T-helper 9 cell (primary cell): ENCODE results near the gene DCBLD2.
"Not testable (repeated sequence)": the region's sequence is repeated elsewhere in the genome, so short reads cannot be mapped to it uniquely, and the experiment has no call there.

ENCODE experiments used
- DNase-seq: peaks from one replicate; pipeline ENCODE4 v3.0.0-alpha.2; 2020

DCBLD2 gene

DNA sequence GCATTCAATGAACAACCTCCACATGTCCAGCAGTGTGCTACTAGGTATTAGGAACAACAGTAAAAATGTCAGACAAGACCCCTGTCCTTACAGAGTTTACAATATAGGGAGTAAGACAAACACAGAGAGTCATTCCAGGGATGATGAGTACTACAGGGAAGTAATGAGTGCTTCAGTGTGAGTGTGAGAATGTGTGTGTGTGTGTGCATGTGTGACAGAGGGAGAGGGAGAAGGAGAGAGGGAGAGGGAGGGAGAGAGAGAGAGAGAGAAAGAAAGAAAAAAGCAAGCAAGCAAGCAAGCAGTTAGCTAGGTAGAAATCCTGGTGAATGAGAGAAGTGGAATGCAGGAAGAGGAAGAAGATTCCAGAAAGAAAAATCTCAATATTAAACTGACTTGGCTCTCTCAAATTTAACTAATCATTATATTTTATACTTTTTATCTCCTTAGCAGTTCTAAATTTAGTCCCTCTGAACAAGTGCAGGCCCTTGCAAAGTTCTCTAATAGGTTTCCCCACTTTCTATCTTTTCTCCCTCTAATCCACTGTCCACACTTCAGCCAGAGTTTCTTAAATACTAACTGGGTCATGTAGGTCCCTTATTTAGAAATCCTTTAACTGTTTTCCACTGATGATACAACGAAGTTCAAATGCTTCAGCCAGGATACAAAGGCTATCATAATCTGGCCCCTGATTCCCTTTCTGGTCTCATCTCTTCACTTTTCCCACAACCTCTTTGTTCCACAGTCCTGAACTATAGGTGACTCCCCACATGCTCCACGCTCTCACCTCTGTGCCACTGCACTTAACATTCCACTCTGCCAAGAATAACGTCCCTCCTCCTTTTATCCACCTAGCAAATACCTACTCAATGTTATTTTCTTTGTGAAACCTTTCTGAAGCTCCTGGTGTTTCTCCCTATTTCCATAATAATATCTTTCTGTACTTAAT lies 10.3 kb downstream of the DCBLD2 start:
- DNase-seq: no peak

DNA sequence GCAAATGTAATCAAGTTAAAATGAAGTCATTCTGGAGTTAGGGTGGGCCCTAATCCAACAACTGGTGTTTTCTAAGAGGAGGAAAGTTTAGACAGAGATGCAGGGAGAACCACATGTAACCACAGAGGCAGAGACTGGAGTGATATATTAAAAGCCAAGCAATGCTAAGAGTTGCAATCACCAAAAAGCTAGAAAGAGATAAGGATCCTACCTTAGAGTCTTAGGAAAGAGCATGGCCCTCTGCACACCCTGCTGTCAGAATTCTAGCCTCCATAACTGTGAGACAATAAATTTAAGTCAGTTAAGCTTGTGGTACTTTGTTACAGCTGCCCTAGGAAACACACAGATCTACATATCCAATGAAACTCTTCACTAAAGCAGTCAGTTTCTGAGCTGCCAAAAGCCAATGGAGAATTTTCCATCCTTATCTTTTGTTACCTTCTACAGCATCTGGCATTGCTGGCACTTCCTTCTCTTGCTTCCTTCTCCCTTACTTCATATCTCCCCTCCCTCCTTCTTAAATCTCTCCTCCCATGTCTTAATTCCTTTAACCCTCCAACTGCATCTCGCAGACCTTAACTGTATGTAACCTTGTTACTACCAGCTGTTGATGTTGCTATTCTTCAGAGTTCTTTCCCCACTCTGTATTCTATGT lies 11.2 kb downstream of the DCBLD2 start:
- DNase-seq: no peak

DNA sequence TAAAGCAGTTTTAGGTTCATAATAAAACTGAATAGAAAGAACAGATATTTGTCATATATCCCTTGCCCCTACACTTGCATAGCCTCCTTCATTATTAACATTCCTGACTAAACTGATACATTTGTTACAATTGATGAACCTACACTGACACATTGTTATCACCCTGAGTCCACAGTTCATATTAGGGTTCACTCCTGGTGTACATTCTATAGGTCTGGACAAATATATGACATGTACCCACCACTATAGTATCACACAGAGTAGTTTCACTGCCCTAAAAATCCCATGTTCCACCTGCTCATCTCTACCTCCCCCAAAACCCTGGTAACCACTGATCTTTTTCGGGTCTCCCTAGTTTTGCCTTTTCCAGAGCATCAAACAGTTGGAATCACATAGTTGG lies 13.8 kb downstream of the DCBLD2 start:
- no peak for DNase-seq

DNA sequence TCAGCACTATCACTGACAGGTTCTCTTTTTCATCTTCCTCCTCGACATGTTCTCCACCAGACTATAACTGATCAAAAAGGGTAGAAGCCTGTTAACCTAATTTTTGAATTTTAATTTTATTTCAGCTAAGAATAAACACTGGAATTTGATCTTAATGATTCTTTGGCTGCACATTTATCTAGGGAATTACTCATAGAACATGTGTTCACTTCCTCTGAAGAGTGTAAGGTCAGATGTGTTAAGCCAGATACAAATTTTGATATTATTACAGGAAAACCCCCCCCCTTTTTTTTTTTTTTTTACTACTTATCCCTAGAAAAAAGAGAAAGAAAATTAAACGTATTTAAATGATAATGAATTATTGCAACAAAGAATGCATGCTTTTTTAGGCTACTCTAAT lies 15.0 kb downstream of the DCBLD2 start:
- DNase-seq: no peak

DNA sequence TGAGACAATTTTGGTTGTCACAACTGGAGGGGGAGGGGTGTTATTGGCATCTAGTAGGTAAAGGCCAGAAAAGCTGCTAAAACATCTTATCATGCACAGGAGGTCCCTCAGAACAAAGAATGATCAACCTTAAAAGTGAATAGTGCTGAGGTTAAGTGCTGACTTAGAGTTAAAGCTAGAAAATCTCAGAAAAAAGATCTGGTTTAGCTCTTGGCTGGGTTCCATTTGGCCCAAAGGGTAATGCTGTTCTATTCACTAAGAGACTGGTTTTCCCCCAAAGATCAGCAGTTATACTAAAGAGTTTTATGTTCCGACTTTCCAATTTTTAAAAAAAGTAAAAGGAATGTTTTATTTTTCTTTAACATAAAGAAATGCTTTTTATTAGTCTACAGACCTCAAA lies 15.6 kb downstream of the DCBLD2 start:
- DNase-seq: no peak

DNA sequence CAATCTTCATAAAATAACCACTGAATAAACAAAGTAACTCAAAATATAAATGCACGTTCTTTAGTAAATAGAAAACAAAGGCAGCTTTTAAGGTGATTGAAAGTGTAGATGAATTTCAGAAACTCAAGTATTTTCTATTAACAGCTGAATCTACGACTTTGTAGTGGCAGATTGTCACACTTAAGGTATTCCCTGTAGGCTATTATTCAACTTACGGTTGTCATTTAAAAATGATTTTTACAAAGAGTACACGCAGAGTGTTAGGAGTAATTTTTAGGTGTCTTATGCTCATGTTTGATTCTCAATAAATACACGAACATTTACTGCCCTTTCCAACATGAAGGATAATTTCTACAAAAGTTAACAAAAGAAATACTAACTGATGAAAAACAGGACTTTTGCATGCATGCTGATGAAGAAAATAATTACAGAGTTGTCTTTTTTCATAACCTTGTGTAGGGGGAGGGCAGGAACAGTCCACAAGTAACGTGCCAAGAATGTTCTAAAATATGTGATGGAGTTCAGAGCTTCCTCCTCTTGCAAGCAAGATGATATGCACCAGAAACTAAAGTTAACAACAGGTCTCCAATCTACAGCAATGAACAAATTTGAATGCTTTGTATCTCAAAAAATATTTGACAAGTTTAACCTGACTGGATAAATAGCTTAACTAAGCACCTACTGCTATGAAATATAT lies 16.7 kb downstream of the DCBLD2 start:
- no peak for DNase-seq

DNA sequence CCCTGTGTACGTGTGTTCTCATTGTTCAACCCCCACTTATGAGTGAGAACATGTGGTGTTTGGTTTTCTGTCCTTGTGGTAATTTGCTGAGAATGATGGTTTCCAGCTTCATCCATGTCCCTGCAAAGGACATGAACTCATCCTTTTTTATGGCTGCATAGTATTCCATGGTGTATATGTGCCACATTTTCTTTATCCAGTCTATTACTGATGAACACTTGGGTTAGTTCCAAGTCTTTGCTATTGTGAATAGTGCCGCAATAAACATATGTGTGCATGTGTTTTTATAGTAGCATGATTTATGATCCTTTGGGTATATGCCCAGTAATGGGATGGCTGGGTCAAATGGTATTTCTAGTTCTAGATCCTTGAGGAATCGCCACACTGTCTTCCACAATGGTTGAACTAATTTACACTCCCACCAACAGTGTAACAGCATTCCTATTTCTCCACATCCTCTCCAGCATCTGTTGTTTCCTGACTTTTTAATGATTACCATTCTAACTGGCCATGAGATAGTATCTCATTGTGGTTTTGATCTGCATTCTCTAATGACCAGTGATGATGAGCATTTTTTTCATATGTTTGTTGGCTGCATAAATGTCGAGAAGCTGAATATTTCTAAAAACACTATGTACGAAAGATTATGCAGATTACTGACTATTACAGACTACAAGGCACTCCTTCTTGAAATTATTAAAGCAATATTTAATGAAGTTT lies 18.7 kb downstream of the DCBLD2 start:
- DNase-seq: not testable (repeated sequence)

DNA sequence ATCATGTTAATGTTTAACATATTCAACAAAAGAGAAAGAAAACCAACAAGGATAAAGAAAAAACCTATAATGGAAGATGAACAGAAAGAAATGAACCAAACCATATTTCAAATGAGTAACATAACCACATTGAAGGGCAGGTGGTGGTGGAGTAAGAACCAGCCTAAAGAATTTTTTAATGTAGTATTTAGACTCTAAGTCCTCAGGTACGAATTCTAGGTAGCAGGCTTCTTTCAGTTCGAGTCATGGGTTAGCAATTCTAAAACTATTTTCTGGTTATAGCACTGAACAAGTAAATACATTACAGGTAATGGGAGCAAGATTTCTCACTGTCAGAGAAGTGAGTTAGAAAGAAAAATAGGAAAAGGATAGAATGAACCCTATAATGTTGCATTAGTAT lies 24.4 kb downstream of the DCBLD2 start:
- no peak for DNase-seq

DNA sequence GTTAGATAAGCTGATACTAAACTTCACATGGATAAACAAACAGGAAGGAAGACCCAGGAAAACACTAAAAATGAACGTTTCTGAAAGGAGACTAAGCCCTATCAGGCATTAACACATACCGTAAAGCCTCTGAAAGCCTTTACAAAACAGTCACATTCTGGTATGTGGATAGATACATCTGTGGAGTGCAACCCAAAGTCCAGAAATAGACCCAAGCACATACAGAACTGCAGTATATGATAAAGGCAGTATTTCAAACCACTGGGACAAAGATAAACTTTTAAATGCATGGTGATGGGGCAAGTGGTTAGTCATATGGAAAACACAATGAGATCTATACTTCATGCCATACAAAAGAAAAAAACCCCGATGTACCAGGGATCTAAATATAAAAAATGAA lies 26.0 kb downstream of the DCBLD2 start:
- DNase-seq: no peak

DNA sequence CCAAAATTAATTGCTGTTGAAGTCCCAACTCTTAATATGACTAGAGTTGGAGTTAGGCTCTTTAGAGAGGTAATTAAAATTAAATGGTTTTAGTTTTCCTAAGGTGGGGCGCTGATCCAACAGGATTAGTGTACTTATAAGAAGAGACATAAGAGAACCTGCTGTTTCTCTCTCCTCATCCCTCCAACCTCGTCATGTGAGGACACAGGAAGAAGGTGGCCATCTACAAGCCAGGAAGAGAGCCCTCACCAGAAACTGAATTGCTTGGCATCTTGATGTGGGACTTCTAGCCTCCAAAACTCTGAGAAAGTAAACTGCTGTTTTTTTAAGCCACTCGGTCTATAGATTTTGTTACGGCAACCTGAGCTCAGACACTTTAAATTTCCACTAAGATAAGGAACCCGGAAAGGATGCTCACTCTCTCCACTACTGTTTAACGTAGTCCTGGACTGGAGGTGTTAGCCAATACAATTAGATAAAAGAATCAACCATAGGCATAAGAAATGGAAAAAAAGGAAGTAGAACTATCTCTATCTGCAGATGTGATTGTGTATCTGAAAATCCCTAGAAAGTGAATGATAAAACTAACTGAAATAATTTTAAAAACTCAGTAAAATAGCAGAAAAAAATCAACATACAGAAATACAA lies 26.8 kb downstream of the DCBLD2 start:
- no peak for DNase-seq

DNA sequence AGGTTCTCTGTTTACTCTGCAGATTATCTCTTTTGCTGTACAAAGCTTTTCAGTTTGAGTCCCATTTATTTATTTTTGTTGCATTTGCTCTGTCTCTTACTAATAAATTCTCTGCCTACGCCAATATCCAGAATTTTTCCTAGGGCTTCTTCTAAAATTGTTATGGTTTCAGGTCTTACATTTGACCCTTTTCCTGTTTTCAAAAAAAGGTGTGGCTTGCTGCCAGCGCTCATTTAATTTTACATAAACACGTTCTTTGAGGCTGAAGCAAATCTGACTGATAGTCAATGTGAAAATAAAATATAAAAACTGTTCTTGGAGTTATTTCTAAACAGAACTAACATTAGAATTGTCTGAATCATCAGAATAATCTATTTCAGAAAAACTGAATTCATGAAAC lies 32.1 kb downstream of the DCBLD2 start:
- DNase-seq: no peak

DNA sequence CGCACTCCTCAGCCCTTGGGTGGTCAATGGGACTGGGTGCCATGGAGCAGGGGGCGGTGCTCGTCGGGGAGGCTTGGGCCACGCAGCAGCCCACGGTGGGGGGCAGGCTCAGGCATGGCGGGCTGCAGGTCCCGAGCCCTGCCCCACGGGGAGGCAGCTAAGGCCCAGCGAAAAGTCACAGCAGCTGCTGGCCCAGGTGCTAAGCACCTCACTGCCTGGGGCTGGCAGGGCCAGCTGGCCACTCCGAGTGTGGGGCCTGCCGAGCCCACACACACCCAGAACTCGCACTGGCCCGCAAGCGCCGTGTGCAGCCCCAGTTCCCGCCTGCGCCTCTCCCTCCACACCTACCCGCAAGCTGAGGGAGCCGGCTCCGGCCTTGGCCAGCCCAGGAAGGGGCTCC lies 43.5 kb downstream of the DCBLD2 start:
- not testable (repeated sequence) for DNase-seq

DNA sequence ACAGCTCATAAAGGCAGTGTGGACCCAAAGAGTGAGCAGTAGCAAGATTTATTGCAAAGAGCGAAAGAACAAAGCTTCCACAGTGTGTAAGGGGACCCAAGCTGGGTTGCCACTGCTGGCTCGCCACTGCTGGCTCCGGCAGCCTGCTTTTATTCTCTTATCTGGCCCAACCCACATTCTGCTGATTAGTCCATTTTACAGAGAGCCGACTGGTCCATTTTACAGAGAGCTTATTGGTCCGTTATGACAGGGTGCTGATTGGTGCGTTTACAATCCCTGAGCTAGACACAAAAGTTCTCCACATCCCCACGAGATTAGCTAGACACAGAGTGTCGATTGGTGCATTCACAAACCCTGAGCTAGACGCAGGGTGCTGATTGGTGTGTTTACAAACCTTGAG lies 44.2 kb downstream of the DCBLD2 start:
- not testable (repeated sequence) for DNase-seq

DNA sequence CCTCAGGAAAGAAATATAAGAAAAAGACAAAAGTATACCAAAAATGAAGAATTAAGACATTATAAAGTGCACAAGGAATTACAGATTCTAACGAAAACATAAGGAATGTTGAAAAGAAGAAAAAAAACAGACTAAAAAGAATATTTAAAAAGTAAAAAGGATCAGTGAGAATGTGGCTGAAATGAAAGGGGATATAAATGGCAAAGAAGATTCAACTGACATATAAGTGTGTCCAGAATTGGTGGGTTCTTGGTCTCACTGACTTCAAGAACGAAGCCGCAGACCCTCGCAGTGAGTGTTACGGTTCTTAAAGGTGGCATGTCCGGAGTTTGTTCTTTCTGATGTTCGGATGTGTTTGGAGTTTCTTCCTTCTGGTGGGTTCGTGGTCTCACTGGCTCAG lies 44.8 kb downstream of the DCBLD2 start:
- DNase-seq: no peak

DNA sequence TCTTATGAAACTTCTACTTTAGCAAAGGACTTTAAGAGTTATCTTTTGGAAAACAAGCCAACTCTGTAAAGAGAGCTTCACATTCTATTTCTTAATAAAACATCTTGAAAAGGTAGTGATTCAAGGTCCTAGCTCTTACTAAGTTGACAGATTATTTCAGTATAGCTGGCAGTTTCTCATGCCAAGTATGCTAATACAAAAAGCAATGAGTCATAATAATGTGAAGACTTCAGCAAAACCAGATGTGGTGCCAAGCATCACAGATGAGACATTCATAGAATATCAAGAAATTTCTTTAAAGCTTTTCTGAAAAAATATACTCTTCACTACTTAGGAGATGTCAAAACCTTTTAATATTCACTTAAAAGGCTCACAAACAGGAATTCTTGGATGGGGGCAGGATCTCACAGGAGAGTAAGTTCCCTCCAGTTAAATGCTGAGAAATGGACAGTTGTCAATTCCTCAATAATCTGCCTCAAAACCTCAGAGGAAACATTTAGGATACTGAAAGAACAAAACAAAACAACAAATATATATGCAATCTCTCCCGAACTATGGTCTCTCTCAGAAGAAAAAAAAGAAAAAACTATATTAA lies 45.6 kb downstream of the DCBLD2 start:
- DNase-seq: no peak

DNA sequence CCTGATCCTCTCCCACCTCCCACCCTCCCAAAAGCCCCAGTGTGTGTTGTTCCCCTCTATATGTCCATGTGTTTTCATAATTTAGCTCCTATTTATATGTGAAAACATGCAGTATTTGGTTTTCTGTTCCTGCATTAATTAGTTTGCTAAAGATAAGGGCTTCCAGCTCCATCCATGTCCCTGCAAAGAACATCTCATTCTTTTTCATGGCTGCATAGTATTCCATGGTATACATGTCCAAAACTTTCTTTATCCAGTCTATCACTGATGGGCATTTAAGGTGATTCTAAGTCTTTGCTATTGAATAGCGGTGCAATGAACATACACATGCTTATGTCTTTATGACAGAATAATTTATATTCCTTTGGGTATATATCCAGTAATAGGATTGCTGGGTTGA lies 53.4 kb downstream of the DCBLD2 start:
- no peak for DNase-seq

DNA sequence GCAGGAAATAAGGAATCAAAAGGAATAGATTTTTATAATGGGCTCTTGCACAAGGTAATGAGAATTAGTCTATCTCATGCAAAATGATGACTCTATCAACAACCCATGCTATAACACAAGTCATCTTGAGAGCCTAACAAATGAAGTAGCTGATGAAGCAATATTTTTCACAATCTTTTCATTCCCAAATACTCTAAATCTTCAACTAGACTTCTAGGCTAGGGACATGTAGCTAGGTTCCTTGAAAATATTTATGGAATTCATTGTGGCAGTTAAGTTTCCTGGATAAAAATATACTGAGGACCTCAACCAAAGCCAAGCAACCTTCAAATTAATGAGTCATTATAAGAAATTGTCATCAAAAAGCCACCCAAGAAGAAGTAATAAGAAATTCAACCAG lies 55.4 kb downstream of the DCBLD2 start:
- no peak for DNase-seq

DNA sequence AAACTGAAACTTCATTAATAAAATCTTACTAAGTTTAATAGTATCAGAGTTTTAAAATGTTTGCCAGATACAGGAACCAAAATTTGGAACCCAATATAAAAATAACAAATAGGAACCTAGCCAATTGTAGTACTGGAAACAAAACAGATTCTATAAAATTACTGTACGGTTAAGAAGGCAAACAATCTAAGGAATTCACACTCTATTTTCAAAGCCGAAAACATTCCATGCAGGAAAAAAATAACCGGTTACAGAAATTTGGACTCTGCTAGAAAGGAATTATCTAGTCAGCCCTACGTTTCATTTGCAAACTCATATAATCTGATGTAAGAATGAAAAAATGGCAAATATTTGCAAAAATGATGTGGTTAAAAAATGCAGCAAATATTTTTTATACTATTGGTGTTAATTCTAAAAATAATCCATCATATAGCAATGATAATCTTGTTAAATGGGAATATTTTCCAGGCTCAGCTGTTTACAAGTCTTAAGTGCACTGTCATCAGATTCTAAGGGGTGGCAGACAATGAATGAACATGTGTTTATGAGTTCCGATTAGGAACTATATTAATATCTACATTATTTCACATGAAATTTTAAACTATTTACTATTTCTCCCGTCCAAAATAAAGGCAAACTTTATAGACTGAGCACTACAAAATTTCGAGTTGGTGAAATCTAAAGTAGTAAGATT lies 58.1 kb downstream of the DCBLD2 start:
- no peak for DNase-seq

DNA sequence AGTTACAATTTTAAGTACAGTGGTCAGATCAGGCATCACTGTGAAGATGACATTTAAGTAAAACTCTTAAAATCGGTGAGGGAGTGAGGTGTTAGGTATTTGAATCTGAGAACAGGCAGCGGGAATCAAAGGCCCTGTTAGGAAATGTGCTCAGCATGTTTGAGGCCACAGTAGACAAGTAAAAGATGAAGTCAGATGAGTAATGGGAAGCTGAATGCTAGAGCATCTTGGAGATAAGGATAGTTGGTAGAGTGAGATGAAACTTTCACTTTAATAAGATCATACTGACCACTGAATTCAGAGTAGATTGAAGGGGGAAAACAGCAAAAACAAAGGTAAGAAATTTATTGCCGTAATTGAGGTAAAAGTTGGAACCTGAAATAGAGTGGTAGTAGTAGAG lies 61.6 kb downstream of the DCBLD2 start:
- DNase-seq: no peak

DNA sequence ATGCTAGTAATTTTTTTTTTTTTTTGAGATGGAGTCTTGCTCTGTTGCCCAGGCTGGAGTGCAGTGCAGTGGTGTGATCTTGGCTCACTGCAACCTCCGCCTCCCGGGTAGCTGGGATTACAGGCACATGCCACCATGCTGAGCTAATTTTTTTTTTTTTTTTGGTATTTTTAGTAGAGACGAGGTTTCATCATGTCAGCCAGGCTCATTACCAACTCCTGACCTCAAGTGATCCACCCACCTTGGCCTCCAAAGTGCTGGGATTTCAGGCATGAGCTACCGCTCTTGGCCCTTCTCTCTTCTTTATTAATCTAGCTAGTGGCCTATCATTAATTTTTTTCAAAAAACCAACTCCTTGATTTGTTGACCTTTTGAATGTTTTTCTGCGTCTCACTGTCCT lies 70.4 kb downstream of the DCBLD2 start:
- not testable (repeated sequence) for DNase-seq

DNA sequence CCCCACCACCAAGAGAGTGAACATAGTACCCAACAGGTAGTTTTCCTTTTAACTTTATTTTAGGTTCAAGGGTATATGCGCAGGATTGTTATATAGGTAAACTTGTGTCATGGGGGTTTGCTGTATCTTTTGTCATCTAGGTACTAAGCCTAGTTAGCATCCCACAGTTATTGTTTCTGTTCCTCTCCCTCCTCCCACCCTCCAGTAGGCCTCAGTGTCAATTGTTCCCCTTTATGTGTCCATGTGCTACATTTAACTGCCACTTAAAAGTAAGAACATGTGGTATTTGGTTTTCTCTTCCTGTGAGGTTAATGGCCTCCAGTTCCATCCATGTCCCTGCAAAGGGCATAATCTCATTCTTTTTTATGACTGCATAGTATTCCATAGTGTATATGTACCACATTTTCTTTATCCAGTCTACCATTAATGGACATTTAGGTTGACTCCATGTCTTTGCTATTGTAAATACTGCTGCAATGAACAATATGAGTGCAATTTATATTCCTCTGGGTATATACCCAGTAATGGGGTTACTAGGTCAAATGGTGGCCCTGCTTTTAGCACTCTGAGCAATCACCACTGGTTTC lies 72.2 kb downstream of the DCBLD2 start:
- DNase-seq: no peak
